ENCODE measurements around the gene ZFHX3. TPM values are rescaled to one million over a fixed set of nuclear protein-coding genes. Genes with fewer than 3 reads are reported as not detected.
A peak's percentile ranks its signal among the peaks of the same experiment; 100 is the strongest.

Gene ZFHX3
- total RNA-seq, 1 experiment from 2014 or later: 13.6 TPM

GRCh38 chr16:73066927-73067670 is 19.2 kb upstream of the ZFHX3 start:
- peaks cover 47% of the 10 kb centered on the region for H3K27me3 Mint-ChIP-seq (ENCODE audit: unreplicated experiment)
- no TSS peak for BruUV-seq (replicated peaks)
- CTCF ChIA-PET: no interaction called here
- TF ChIP-seq, protein P1, sequence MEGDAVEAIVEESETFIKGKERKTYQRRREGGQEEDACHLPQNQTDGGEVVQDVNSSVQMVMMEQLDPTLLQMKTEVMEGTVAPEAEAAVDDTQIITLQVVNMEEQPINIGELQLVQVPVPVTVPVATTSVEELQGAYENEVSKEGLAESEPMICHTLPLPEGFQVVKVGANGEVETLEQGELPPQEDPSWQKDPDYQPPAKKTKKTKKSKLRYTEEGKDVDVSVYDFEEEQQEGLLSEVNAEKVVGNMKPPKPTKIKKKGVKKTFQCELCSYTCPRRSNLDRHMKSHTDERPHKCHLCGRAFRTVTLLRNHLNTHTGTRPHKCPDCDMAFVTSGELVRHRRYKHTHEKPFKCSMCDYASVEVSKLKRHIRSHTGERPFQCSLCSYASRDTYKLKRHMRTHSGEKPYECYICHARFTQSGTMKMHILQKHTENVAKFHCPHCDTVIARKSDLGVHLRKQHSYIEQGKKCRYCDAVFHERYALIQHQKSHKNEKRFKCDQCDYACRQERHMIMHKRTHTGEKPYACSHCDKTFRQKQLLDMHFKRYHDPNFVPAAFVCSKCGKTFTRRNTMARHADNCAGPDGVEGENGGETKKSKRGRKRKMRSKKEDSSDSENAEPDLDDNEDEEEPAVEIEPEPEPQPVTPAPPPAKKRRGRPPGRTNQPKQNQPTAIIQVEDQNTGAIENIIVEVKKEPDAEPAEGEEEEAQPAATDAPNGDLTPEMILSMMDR (IDR thresholded peaks at IDR 0.05; ENCODE audit: unreplicated experiment): no peak
- peaks cover 28% of the 10 kb centered on the region for H3K36me3 Mint-ChIP-seq (ENCODE audit: insufficient read depth, unreplicated experiment)
- H3K27ac Mint-ChIP-seq (ENCODE audit: unreplicated experiment): no peak overlapping the region
- H3K4me3 Mint-ChIP-seq (ENCODE audit: low read depth, unreplicated experiment): no peak overlapping the region
- H3K4me1 Mint-ChIP-seq (ENCODE audit: low read depth, unreplicated experiment): peaks cover 44% of the 10 kb centered on the region
- intact Hi-C loops (cut with micrococcal nuclease; ENCODE audit: unreplicated experiment): no loop called here
- DNase-seq: no peak
- no peaks in the 10 kb centered on the region for H3K9me3 Mint-ChIP-seq (ENCODE audit: low read depth, unreplicated experiment)

GRCh38 chr16:73066331-73066926 is 18.5 kb upstream of the ZFHX3 start:
- Mint-ChIP-seq H3K4me1 (ENCODE audit: low read depth, unreplicated experiment) (peaks cover 39% of the 10 kb centered on the region), H3K27me3 (ENCODE audit: unreplicated experiment) (peaks cover 54% of the 10 kb centered on the region), H3K27ac (ENCODE audit: unreplicated experiment) (no peak overlapping the region), H3K9me3 (ENCODE audit: low read depth, unreplicated experiment) (no peaks in the 10 kb centered on the region), H3K4me3 (ENCODE audit: low read depth, unreplicated experiment) (peak overlapping the region; percentile 45), H3K36me3 (ENCODE audit: insufficient read depth, unreplicated experiment) (peaks cover 26% of the 10 kb centered on the region)
- TF ChIP-seq, protein P1 (IDR thresholded peaks at IDR 0.05; ENCODE audit: unreplicated experiment): no peak
- no peak for DNase-seq
- no TSS peak for BruUV-seq (replicated peaks)
- intact Hi-C loops (cut with micrococcal nuclease; ENCODE audit: unreplicated experiment): no loop called here
- CTCF ChIA-PET: no interaction called here

DNA sequence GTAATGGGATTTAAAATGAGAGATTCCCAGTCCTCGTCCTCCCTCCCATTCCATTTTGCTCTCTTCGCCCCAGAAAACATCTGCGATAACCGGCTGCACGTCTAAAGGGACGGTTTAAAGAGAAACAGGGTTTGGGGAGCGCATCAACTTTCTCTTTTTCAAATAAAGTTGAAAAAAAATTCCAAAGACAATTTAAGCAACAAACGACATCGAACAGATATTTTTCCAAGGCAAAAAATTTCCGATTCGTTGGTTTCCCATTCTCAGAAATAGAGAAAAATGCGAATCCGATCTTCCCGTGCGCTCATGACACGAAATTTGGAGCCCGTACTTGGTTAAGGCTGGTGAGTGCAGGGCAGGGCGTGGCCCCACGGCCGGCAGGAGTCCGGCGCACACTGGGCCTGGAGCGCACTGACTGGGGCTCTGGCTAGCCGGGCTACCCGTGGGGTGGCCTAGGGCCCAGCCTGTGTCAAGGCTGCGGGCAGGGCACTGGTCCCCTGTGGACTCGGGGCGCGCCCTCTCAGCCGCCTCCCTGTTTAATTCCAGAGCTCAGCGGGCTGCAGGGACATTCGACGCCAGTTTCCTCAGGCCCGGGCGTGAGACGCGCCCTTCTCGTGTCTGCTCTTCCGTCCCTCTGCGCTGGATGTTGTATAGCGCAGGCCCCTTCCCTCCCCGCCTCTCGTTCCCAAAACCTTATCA is 17.9 kb upstream of the ZFHX3 start:
- H3K4me3 Mint-ChIP-seq (ENCODE audit: low read depth, unreplicated experiment): peak overlapping the region; percentile 45
- peaks cover 56% of the 10 kb centered on the region for H3K27me3 Mint-ChIP-seq (ENCODE audit: unreplicated experiment)
- no TSS peak for BruUV-seq (replicated peaks)
- no peak overlapping the region for H3K27ac Mint-ChIP-seq (ENCODE audit: unreplicated experiment)
- TF ChIP-seq, protein P1 (IDR thresholded peaks at IDR 0.05; ENCODE audit: unreplicated experiment): no peak
- CTCF ChIA-PET: interaction anchor here (0.5 kb wide), 1 partner anchor 539 kb away, joined by 4 read pairs; no protein-coding TSS in a partner anchor
- peaks cover 20% of the 10 kb centered on the region for H3K36me3 Mint-ChIP-seq (ENCODE audit: insufficient read depth, unreplicated experiment)
- H3K4me1 Mint-ChIP-seq (ENCODE audit: low read depth, unreplicated experiment): peaks cover 33% of the 10 kb centered on the region
- intact Hi-C loops (cut with micrococcal nuclease; ENCODE audit: unreplicated experiment): no loop called here
- no peak for DNase-seq
- H3K9me3 Mint-ChIP-seq (ENCODE audit: low read depth, unreplicated experiment): no peaks in the 10 kb centered on the region

DNA sequence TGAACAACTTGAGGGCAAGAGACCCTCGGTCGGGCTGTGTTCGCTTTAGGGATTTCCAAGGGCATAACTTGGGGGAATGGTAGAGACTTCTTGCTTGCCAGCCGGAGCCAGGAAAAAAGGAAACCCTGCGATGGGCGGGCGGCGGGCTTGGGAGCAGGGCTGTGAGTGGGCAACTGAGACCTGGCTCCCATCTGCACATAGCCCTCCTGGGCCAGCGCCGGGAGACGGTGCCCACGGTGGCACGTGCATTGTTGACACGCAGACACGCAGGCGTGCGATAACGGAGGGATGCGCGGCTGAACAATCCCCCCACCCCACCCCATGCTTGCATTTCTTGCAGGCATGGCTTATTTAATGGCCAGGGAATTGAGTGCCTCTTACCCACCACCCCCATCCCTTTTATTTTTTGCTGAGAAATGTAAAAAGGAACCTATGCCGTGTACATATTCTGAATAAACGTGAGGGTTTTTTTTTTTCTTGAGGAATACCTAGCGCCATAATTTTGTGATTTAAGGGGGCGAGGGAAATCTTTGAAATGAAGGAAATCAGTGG is 17.1 kb upstream of the ZFHX3 start:
- TF ChIP-seq, protein P1 (IDR thresholded peaks at IDR 0.05; ENCODE audit: unreplicated experiment): no peak
- peaks cover 26% of the 10 kb centered on the region for H3K4me1 Mint-ChIP-seq (ENCODE audit: low read depth, unreplicated experiment)
- no TSS peak for BruUV-seq (replicated peaks)
- intact Hi-C loops (cut with micrococcal nuclease; ENCODE audit: unreplicated experiment): no loop called here
- no peaks in the 10 kb centered on the region for H3K9me3 Mint-ChIP-seq (ENCODE audit: low read depth, unreplicated experiment)
- H3K4me3 Mint-ChIP-seq (ENCODE audit: low read depth, unreplicated experiment): peak overlapping the region; percentile 45
- DNase-seq: no peak
- H3K27me3 Mint-ChIP-seq (ENCODE audit: unreplicated experiment): peaks cover 56% of the 10 kb centered on the region
- CTCF ChIA-PET: no interaction called here
- H3K36me3 Mint-ChIP-seq (ENCODE audit: insufficient read depth, unreplicated experiment): peaks cover 12% of the 10 kb centered on the region
- no peak overlapping the region for H3K27ac Mint-ChIP-seq (ENCODE audit: unreplicated experiment)
